Brain pericyte (primary cell): ENCODE data around the gene EXOC3.
"Not testable (repeated sequence)": the region's sequence is repeated elsewhere in the genome, so short reads cannot be mapped to it uniquely, and the experiment has no call there.

ENCODE experiments used
- DNase-seq: peaks from one replicate; pipeline ENCODE4 v3.0.0-alpha.2; 2012; ENCODE audit warnings: low read depth, low spot score

EXOC3 gene

GRCh38 chr5:500491-500890, 57.5 kb downstream of the EXOC3 start:
- DNase-seq, result no peak

GRCh38 chr5:501105-501830, 58.3 kb downstream of the EXOC3 start:
- no peak for DNase-seq

- no peak for DNase-seq
These were observed 58.8 kb downstream of the EXOC3 start for GRCh38 chr5:501831-502184.

GRCh38 chr5:502325-503079, 59.5 kb downstream of the EXOC3 start:
- DNase-seq, result no peak

DNA sequence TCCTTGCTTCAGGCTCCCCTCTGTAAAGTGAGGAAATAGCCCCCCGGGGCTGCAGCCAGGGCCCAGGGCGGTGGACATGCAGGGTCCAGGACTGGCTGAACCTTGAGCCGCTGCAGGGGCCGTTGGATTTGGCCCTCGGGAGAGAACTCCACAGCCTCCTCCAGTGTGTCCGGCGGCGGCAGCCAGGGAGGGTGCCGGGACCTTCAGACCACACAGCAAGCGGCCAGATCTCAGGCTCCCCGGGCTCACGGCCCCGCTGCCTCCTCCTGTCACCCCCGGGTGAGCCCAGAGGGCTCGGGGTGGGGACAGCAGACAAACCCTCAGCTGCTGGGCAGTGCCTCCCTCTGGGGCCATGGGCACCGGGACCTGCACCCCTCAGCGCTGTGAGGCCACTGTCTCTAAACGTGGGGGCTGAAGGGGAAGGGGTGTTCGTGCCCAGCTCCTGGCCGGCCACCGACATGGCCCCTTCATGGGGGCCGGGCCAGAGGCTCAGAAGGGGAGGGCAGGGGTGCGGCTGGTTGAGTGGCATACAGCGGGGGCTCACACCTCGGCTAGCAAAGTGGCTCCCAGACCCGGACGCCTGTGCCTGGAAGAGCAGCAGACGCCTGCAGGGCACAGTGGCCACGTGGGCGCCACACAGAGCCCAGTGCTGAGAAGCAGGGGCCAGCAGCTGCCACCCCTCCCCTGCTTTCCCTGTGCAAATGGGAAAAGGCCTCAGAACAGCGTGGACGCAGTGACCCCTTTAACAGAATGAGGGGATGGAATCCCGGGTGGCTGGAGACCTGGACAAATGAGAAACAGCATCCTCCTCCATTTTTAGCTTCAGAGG, 61.6 kb downstream of the EXOC3 start:
- DNase-seq, result no peak

DNA sequence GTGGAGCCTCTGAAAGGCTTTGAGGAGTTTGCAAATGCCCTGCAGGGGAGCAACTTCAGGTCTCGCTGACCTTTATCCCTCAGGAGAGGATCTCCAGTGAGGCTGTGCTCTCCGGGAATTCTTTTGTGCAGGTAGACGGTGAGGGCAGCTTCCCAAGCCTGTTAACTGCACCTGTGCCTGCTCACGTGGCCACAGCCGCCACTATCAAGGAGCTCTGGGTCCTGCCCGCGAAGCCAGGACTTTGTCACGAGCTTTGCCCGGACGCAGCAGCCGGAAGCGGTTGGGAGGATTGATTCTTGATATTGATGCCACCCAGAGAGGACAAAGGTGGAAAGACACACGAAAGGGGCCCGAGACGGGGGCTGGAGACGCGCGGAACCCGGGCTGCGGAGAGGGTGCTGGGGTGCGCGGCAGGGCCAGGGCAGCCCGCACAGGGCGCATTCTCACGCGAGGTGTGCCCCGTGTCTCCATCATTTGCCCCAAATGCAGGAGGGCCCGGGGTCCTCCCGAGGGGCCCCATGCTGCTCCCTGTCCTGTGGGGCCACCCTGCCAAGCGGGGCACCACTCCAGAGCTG, 63.1 kb downstream of the EXOC3 start:
- no peak for DNase-seq

DNA sequence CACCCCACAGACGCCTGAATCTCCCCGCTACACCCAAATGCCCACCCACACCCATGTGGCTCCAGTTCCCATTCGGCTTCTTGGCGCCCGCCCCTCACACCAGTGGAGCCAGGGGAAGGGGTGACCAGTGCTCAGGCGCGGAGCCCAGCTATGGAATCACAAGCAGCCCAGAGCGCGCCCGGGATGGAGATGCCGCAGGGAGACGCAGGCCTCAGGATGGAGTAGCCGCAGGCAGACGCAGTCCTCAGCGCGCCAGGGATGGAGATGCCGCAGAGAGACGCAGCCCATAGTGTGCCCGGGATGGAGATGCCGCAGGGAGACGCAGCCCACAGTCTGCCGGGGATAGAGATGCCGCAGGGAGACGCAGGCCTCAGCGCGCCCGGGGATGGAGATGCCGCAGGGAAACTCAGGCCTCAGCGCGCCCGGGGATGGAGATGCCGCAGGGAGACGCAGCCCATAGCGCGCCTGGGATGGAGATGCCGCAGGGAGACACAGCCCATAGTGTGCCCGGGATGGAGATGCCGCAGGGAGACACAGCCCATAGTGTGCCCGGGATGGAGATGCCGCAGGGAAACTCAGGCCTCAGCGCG, 65.1 kb downstream of the EXOC3 start:
- DNase-seq, result not testable (repeated sequence)

DNA sequence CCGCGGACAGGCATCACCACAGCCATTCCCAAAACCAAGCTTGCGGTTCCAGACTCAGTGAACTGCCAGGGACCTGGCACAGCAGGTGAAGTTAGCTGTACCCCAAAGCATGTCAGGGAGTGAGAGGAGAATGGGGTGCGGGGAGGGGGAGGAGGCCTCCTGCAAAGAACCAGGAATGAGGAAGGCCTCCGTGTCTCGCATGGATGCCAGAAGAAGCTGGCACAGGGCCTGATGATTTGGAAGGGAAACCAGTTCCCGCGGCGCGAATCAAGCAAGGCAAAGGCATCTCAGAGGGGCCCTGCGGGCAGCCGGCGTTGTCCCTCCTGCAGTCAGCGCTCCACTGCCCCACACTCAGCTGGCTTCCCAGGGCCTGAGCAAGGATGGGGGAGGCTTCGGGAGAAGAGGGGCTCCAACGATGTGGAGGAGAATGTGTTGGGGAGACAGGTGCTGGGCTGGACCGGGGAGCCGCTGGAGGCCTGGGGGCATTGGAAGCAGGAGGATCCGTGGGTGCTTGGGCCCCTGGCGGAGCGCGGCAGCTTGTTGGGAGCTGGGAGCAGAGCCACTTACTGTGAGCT, 66.7 kb downstream of the EXOC3 start:
- DNase-seq, result no peak

- no peak for DNase-seq
These were observed 67.5 kb downstream of the EXOC3 start for GRCh38 chr5:510521-510920.

DNA sequence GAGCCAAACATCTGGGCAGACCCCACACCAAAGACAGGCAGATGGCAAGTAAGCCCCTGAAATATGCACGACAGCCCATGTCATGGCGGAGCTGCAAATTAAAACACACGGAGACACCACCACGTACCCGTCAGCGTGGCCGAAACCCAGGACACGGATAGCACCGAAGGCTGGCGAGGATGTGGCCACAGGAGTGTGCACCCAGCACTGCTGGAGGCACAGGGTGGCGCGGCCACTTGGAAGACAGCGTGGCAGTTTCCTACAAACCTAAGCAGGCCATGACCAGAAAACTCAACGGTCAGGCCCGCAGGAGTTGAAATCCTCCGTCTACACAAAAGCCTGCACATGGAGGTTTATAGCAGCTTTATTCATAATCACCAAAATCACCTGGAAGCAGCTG, 68.5 kb downstream of the EXOC3 start:
- no peak for DNase-seq

GRCh38 chr5:513216-514100, 70.5 kb downstream of the EXOC3 start:
- no peak for DNase-seq

GRCh38 chr5:514101-514485, 71.1 kb downstream of the EXOC3 start:
- DNase-seq, result no peak

GRCh38 chr5:514673-515072, 71.7 kb downstream of the EXOC3 start:
- DNase-seq, result no peak

GRCh38 chr5:515273-515836, 72.4 kb downstream of the EXOC3 start:
- no peak for DNase-seq

GRCh38 chr5:516338-516925, 73.5 kb downstream of the EXOC3 start:
- no peak for DNase-seq
